OCI-LY7 (cell line): ENCODE measurements around the gene ERO1A. TPM values are rescaled to one million over a fixed set of nuclear protein-coding genes. Genes with fewer than 3 reads are reported as not detected.
A peak's percentile ranks its signal among the peaks of the same experiment; 100 is the strongest.

Experiments
- BruUV-seq: library from RNA; stranded (reverse); fragments of 400-500 nt; replicated peaks from 2 replicates; lab custom pipeline; 2021; lab: Mats Ljungman, UMichigan
- CTCF ChIA-PET: fragments of 300-600 bp; sonication (Branson Sonifier 250); formaldehyde crosslinking; loops from one replicate; lab custom pipeline; 2022; ENCODE audit warnings: antibody characterized with exemption; ENCODE audit not compliant: unreplicated experiment; lab: Charles Lee
- POLR2A ChIA-PET: fragments of 300-600 bp; sonication (Branson Sonifier 250); formaldehyde crosslinking; loops from one replicate; lab custom pipeline; 2022; ENCODE audit warnings: antibody characterized with exemption; lab: Charles Lee
- DNase-seq: peaks from one replicate; pipeline ENCODE4 v3.0.0-alpha.2; 2015; ENCODE audit warnings: low spot score
- H2AFZ ChIP-seq: fragments of 200-600 bp; sonication (generic), shearing (Covaris generic); 2 replicates; pipeline ENCODE4 v1.6.1; 2014; ENCODE audit warnings: mild to moderate bottlenecking, antibody characterized with exemption, low read length, moderate library complexity
- H3K27ac ChIP-seq: fragments of 200-600 bp; sonication (generic); 2 replicates; pipeline ENCODE4 v1.5.1; 2014; ENCODE audit warnings: mixed run types, low read depth, mild to moderate bottlenecking, moderate library complexity, low read length, inconsistent platforms; ENCODE audit not compliant: poor library complexity, severe bottlenecking
- H3K36me3 ChIP-seq: fragments of 200-600 bp; sonication (generic); 2 replicates; pipeline ENCODE4 v1.6.1; 2014; ENCODE audit warnings: mild to moderate bottlenecking, antibody characterized with exemption, low read length, moderate library complexity, mixed read lengths; ENCODE audit not compliant: insufficient read depth
- H3K4me1 ChIP-seq: fragments of 200-600 bp; sonication (generic); 2 replicates; pipeline ENCODE4 v1.5.1; 2014; ENCODE audit warnings: mild to moderate bottlenecking, low read length; ENCODE audit not compliant: insufficient read depth, poor library complexity, severe bottlenecking
- H3K4me2 ChIP-seq: fragments of 200-600 bp; sonication (generic); 2 replicates; pipeline ENCODE4 v1.6.1; 2014; ENCODE audit warnings: mild to moderate bottlenecking, low read length
- H3K4me3 ChIP-seq: fragments of 200-600 bp; sonication (generic); 2 replicates; pipeline ENCODE4 v1.5.1; 2014; ENCODE audit warnings: mild to moderate bottlenecking, low read depth, low read length; ENCODE audit not compliant: poor library complexity, severe bottlenecking
- H3K79me2 ChIP-seq: fragments of 200-600 bp; sonication (generic); 2 replicates; pipeline ENCODE4 v1.6.1; 2016; ENCODE audit warnings: low read depth, mild to moderate bottlenecking, low read length, moderate library complexity, mixed read lengths; ENCODE audit not compliant: insufficient read depth
- H3K9me2 ChIP-seq: fragments of 200-600 bp; sonication (generic); 2 replicates; pipeline ENCODE4 v1.6.1; 2016; ENCODE audit warnings: mild to moderate bottlenecking, low read length, mixed read lengths; ENCODE audit not compliant: insufficient read depth
- H3K9me3 ChIP-seq: fragments of 200-600 bp; sonication (generic); 2 replicates; pipeline ENCODE4 v1.6.1; 2014; ENCODE audit warnings: mild to moderate bottlenecking, mixed run types, low read length, mixed read lengths
- H4K20me1 ChIP-seq: fragments of 200-600 bp; sonication (generic); 2 replicates; pipeline ENCODE4 v1.6.1; 2014; ENCODE audit warnings: mild to moderate bottlenecking, antibody characterized with exemption, low read length, moderate library complexity, mixed read lengths; ENCODE audit not compliant: insufficient read depth
- CTCF ChIP-seq: fragments of 200-600 bp; sonication (generic); conservative IDR thresholded peaks from 2 replicates; pipeline ENCODE4 v1.5.1; 2014; ENCODE audit warnings: mild to moderate bottlenecking, antibody characterized with exemption, low read length, moderate library complexity, mixed read lengths
- EZH2phosphoT487 ChIP-seq: fragments of 200-600 bp; sonication (generic); IDR thresholded peaks from 2 replicates; pipeline ENCODE4 v1.6.1; 2018; ENCODE audit warnings: low read depth, borderline replicate concordance, mild to moderate bottlenecking, mixed run types, antibody characterized with exemption, low read length, moderate library complexity, mixed read lengths
- intact Hi-C: fragments of 100-400 bp; cut with micrococcal nuclease; formaldehyde crosslinking; loops from one replicate; pipeline ENCODE4 v1.10.0; 2022; ENCODE audit not compliant: unreplicated experiment
- total RNA-seq, 2 experiments: library from RNA; depleted of rRNA in 1 of 2; stranded (reverse); fragments of >200 nt in 1 of 2; shearing (Covaris generic) in 1 of 2; gene quantifications; 2 replicates each; pipeline ENCODE4 v1.2.3, GENCODE V29; 2014 to 2022

ERO1A gene
- total RNA-seq, 2 experiments from 2014 or later, result 35.2 to 71.5 TPM

DNA sequence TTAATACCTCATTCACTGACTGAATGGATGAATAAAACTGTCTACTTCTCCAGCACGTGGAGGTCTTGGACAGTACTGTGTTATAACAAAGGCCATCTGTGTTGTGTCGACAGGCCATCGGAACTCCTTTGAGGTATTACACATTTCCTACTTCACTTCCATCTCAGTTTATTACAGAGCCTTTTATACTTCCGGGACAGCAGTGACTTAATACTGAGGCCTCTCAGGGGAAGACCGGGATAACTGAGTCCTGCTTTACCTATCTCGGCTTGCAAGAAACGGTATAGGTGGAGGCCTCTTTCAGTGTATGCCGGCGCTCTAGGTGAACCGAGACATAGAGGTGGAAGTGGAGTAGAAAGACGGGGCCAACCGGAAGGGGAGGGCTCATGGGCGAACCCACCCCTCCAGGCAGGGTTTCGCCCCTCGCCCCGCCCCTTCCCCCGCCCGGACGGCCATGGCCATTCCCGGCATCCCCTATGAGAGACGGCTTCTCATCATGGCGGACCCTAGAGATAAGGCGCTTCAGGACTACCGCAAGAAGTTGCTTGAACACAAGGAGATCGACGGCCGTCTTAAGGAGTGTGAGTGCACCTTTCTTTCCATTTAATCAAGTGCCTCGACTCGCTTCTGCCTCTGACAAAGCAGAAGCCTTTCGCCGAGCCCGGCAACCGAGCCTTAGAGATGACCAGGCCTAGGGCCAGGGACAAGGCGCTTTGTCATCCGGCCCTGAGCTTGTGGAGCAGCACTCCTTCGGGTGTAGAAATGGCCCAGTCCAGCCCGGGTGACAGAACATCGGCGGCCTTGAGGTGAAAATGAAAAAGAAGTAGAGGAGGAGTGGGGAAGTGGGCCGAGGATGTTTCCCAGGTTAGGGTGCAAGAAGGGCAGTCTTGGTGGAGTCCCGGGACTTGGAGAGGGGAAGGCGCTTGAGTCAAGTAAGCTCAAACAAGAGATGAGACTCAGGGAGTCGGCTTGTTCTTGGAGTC is 11.7 kb upstream of the ERO1A start, which contains the start of gene PSMC6:
TSS of gene PSMC6 (plus strand) at position 477 of the 983 bp plus-strand sequence. CDS start at position 497, 20 bp downstream.
- ChIA-PET POLR2A (interaction anchor here (0.6 to 2.5 kb wide), 7 partner anchors 10 to 1460 kb away, joined by 3 to 11 read pairs (median 5); partner anchors contain the start of gene ERO1A), CTCF (no interaction called here)
- Histone ChIP-seq H3K4me3 (peak within 1 kb of the TSS; percentile 93), H2AFZ (peak within 1 kb of the TSS; percentile 74), H3K4me2 (peak within 1 kb of the TSS; percentile 86), H3K79me2 (peaks cover 39% of the 10 kb centered on the region), H4K20me1 (peaks cover 16% of the 10 kb centered on the region; the same call in 1 of the 2 replicates), H3K9me3 (no peaks in the 10 kb centered on the region), H3K4me1 (peaks cover 21% of the 10 kb centered on the region), H3K27ac (peak within 1 kb of the TSS; percentile 60), H3K36me3 (peaks cover 40% of the 10 kb centered on the region), H3K9me2 (no peaks in the 10 kb centered on the region)
- no peak for TF ChIP-seq CTCF
- peak; percentile 92 for DNase-seq
- no TSS peak for BruUV-seq
- intact Hi-C loops, result loop anchor here (2.0 kb wide), 2 partner anchors 24 to 154 kb away; partner anchors contain the start of genes GPR137C, STYX and TXNDC16

- ChIA-PET POLR2A (interaction anchor here (0.7 kb wide), 1 partner anchor 18 kb away, joined by 5 read pairs; no protein-coding TSS in a partner anchor), CTCF (no interaction called here)
- H3K4me3 ChIP-seq, result peak overlapping the region; percentile 93
- peaks cover 21% of the 10 kb centered on the region for H3K4me1 ChIP-seq
- H3K36me3 ChIP-seq, result peaks cover 32% of the 10 kb centered on the region
- peak overlapping the region; percentile 60 for H3K27ac ChIP-seq
- H3K79me2 ChIP-seq, result peaks cover 32% of the 10 kb centered on the region
- TF ChIP-seq EZH2phosphoT487 (no peak), CTCF (0 out of 2 replicates have a peak, but pooled peaks have one; percentile 29)
- intact Hi-C loops, result loop anchor here (2.0 kb wide), 2 partner anchors 25 to 153 kb away; partner anchors contain the start of genes GPR137C, STYX and TXNDC16
- no peaks in the 10 kb centered on the region for H3K9me3 ChIP-seq
- H3K4me2 ChIP-seq, result peak overlapping the region; percentile 79
- no peaks in the 10 kb centered on the region for H3K9me2 ChIP-seq
- peak overlapping the region; percentile 74 for H2AFZ ChIP-seq
- DNase-seq, result peak; percentile 22
- BruUV-seq, result TSS peak; percentile 100
- H4K20me1 ChIP-seq, result peaks cover 16% of the 10 kb centered on the region; the same call in 1 of the 2 replicates
These were observed 10.9 kb upstream of the ERO1A start for GRCh38 chr14:52706286-52706685.
